Measurements from ENCODE around the gene SAPCD2. TPM values are rescaled to one million over a fixed set of nuclear protein-coding genes. Genes with fewer than 3 reads are reported as not detected.
A peak's percentile ranks its signal among the peaks of the same experiment; 100 is the strongest.

The SAPCD2 gene
- total and polyA plus RNA-seq, 2 donors from 2014 or later, result 1.7 to 2.3 TPM

GRCh38 chr9:137044037-137044436 is 26.3 kb downstream of the SAPCD2 start:
- FAIRE-seq (no peak), DNase-seq (peak in 1 of 5 donors; percentile 56)
- intact Hi-C loops (cut with DNase I), result no loop called here
- Histone ChIP-seq H3K9me3 (ENCODE audit: control insufficient read depth in 2 of 3, insufficient read depth in 1 of 3, low read length in 3 of 3) (no peaks in the 10 kb centered on the region), H3K36me3 (ENCODE audit: control insufficient read depth in 2 of 3, insufficient read depth in 3 of 3, low read length in 3 of 3) (no peaks in the 10 kb centered on the region), H3K27ac (ENCODE audit: low read depth in 2 of 2, low read length in 2 of 2) (peak overlapping the region; percentile 16 to 65), H3K4me1 (ENCODE audit: control insufficient read depth in 2 of 3, insufficient read depth in 2 of 3, low read depth in 1 of 3, low read length in 3 of 3) (peaks cover 0 to 21% (median 0%) of the 10 kb centered on the region in 3 donors), H3K27me3 (ENCODE audit: control insufficient read depth, insufficient read depth, low read length) (peaks cover 16% of the 10 kb centered on the region), H3K9ac (ENCODE audit: low read length in 3 of 3) (no peak overlapping the region), H3K4me3 (ENCODE audit: low read length in 3 of 3) (no peak overlapping the region)
- no peak for TF ChIP-seq CTCF (IDR thresholded peaks at IDR 0.05; ENCODE audit: borderline replicate concordance, extremely low read depth, insufficient read depth)

GRCh38 chr9:137042751-137043727 is 27.3 kb downstream of the SAPCD2 start:
- DNase-seq (no peak), FAIRE-seq (no peak)
- peaks cover 12% of the 10 kb centered on the region for H3K27me3 ChIP-seq (ENCODE audit: control insufficient read depth, insufficient read depth, low read length)
- no peak for TF ChIP-seq CTCF (IDR thresholded peaks at IDR 0.05; ENCODE audit: borderline replicate concordance, extremely low read depth, insufficient read depth)
- H3K36me3 ChIP-seq (ENCODE audit: control insufficient read depth in 2 of 3, insufficient read depth in 3 of 3, low read length in 3 of 3), result no peaks in the 10 kb centered on the region
- H3K4me1 ChIP-seq (ENCODE audit: control insufficient read depth in 2 of 3, insufficient read depth in 2 of 3, low read depth in 1 of 3, low read length in 3 of 3), result peaks cover 0 to 21% (median 0%) of the 10 kb centered on the region in 3 donors
- no peak overlapping the region for H3K9ac ChIP-seq (ENCODE audit: low read length in 3 of 3)
- H3K4me3 ChIP-seq (ENCODE audit: low read length in 3 of 3), result no peak overlapping the region
- intact Hi-C loops (cut with DNase I), result no loop called here
- no peaks in the 10 kb centered on the region for H3K9me3 ChIP-seq (ENCODE audit: control insufficient read depth in 2 of 3, insufficient read depth in 1 of 3, low read length in 3 of 3)
- H3K27ac ChIP-seq (ENCODE audit: low read depth in 2 of 2, low read length in 2 of 2), result peak overlapping the region; percentile 16 to 65

- H3K36me3 ChIP-seq (ENCODE audit: control insufficient read depth in 2 of 3, insufficient read depth in 3 of 3, low read length in 3 of 3), result no peaks in the 10 kb centered on the region
- H3K9me3 ChIP-seq (ENCODE audit: control insufficient read depth in 2 of 3, insufficient read depth in 1 of 3, low read length in 3 of 3), result no peaks in the 10 kb centered on the region
- H3K27ac ChIP-seq (ENCODE audit: low read depth in 2 of 2, low read length in 2 of 2), result no peak overlapping the region
- no peak overlapping the region for H3K9ac ChIP-seq (ENCODE audit: low read length in 3 of 3)
- no peak overlapping the region for H3K4me3 ChIP-seq (ENCODE audit: low read length in 3 of 3)
- DNase-seq (peak; percentile 77 to 91 (median 78)), FAIRE-seq (no peak)
- intact Hi-C loops (cut with DNase I), result no loop called here
- no peak for TF ChIP-seq CTCF (IDR thresholded peaks at IDR 0.05; ENCODE audit: borderline replicate concordance, extremely low read depth, insufficient read depth)
- peaks cover 0 to 21% (median 0%) of the 10 kb centered on the region in 3 donors for H3K4me1 ChIP-seq (ENCODE audit: control insufficient read depth in 2 of 3, insufficient read depth in 2 of 3, low read depth in 1 of 3, low read length in 3 of 3)
- peaks cover 6% of the 10 kb centered on the region for H3K27me3 ChIP-seq (ENCODE audit: control insufficient read depth, insufficient read depth, low read length)
Observed at GRCh38 chr9:137041124-137041523, 29.2 kb downstream of the SAPCD2 start.
